SU-DHL-6 (cell line): Measurements from ENCODE around the gene WWOX.

ENCODE experiments used
- CTCF ChIP-seq: fragments of 200-600 bp; sonication (generic); IDR thresholded peaks from one replicate; pipeline ENCODE4 v1.5.1; 2017; ENCODE audit warnings: antibody characterized with exemption, mild to moderate bottlenecking, low read length, moderate library complexity; ENCODE audit not compliant: insufficient read depth, poor library complexity, severe bottlenecking
- EZH2phosphoT487 ChIP-seq: fragments of 200-600 bp; sonication (generic), shearing (Covaris generic); conservative IDR thresholded peaks from 2 replicates; pipeline ENCODE4 v1.6.1; 2018; ENCODE audit warnings: mild to moderate bottlenecking, antibody characterized with exemption, low read length, moderate library complexity, mixed read lengths

GRCh38 chr16:79013930-79014660, 914.6 kb downstream of the WWOX start:
- TF ChIP-seq CTCF (no peak), EZH2phosphoT487 (no peak)
